GM18505 (cell line): ENCODE measurements around the gene CACNA2D3.

Experiments
- ATAC-seq: cut with Tn5 transposase; IDR thresholded peaks from one replicate; pipeline ENCODE4 v1.9.1; 2021; ENCODE audit not compliant: unreplicated experiment
- POLR2A ChIP-seq: IDR thresholded peaks from 4 replicates; pipeline ENCODE4 v1.6.1; 2011; ENCODE audit warnings: borderline replicate concordance; ENCODE audit not compliant: insufficient read depth, insufficient read length; ENCODE audit errors: extremely low read depth

The CACNA2D3 gene

GRCh38 chr3:55119268-55119667 lies 996.9 kb downstream of the CACNA2D3 start:
- no peak for ATAC-seq

GRCh38 chr3:55122312-55122711 lies 1000.0 kb downstream of the CACNA2D3 start:
- no peak for TF ChIP-seq POLR2A
- ATAC-seq: no peak

More at GRCh38 chr3:55119268-55119667, 996.9 kb downstream of the CACNA2D3 start:
- no peak for TF ChIP-seq POLR2A
